ENCODE data around the gene B4GALT2.

DNA sequence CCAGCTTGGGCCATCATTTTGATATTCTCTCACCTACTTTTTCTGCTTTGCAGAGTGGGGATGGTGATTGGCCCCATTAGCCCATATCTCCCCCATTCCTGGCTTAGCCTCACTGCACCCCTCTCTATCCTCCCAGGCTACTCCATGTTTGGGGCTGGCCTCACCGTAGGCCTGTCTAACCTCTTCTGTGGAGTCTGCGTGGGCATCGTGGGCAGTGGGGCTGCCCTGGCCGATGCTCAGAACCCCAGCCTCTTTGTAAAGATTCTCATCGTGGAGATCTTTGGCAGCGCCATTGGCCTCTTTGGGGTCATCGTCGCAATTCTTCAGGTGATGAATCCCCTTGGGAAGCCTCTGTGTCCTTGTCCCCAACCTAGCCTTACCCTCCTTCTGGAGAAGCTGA lies 2.1 kb upstream of the B4GALT2 start:
- TF ChIP-seq SUZ12 (IDR thresholded peaks at IDR 0.05; ENCODE audit: extremely low read depth, insufficient read depth, insufficient read length) (no peak), ZNF274 (IDR thresholded peaks at IDR 0.05; ENCODE audit: low read depth, low read length) (no peak), YY1 (IDR thresholded peaks at IDR 0.05; ENCODE audit: insufficient read depth, insufficient read length) (no peak)

Measured in NT2/D1 (cell line).